K562 (cell line): ENCODE results near the gene ZNF487. TPM values are rescaled to one million over a fixed set of nuclear protein-coding genes. Genes with fewer than 3 reads are reported as not detected.
A peak's percentile ranks its signal among the peaks of the same experiment; 100 is the strongest.

Experiments used
- ARNT ChIP-seq, 2 experiments: fragments of 450-650 bp; IDR thresholded peaks; 2 replicates each; pipeline ENCODE4 v1.6.1; 2016; ENCODE audit warnings: mild to moderate bottlenecking in 1 of 2
- CBX2 ChIP-seq: fragments of 200-600 bp; sonication (generic); IDR thresholded peaks from one replicate; pipeline ENCODE4 v1.6.1; 2012; ENCODE audit warnings: mild to moderate bottlenecking, low read length, inconsistent platforms; ENCODE audit not compliant: insufficient read depth, poor library complexity, severe bottlenecking
- CHCHD3 ChIP-seq: fragments of 250-450 bp; sonication (Bioruptor Pico); IDR thresholded peaks from 2 replicates; pipeline ENCODE4 v2.1.2; 2022; ENCODE audit warnings: mild to moderate bottlenecking
- FOXK1 ChIP-seq: sonication (generic); formaldehyde crosslinking; IDR thresholded peaks from 2 replicates; pipeline ENCODE4 v1.8.0; 2022; ENCODE audit warnings: missing genetic modification reagents, mild to moderate bottlenecking, borderline replicate concordance
- GMEB1 ChIP-seq: fragments of 250-450 bp; sonication (Bioruptor Pico); IDR thresholded peaks from 2 replicates; pipeline ENCODE4 v1.4.0; 2020; ENCODE audit warnings: mild to moderate bottlenecking
- HDAC6 ChIP-seq: IDR thresholded peaks from 2 replicates; pipeline ENCODE4 v1.6.1; 2012; ENCODE audit warnings: low read depth, mild to moderate bottlenecking, control low read depth, inconsistent platforms, low read length, moderate library complexity
- MEF2A ChIP-seq: IDR thresholded peaks from 2 replicates; pipeline ENCODE4 v1.6.1; 2011; ENCODE audit warnings: low read depth, mild to moderate bottlenecking, low read length, moderate library complexity; ENCODE audit not compliant: control insufficient read depth
- NFYB ChIP-seq: IDR thresholded peaks from 2 replicates; pipeline ENCODE4 v1.6.1; 2011; ENCODE audit warnings: mild to moderate bottlenecking, moderate library complexity; ENCODE audit not compliant: insufficient read length; ENCODE audit errors: extremely low read depth
- PRDM10 ChIP-seq: fragments of 450-650 bp; IDR thresholded peaks from 2 replicates; pipeline ENCODE4 v1.6.1; 2018; ENCODE audit not compliant: partially characterized antibody
- RBM25 ChIP-seq: fragments of 200-400 bp; formaldehyde crosslinking; IDR thresholded peaks from 2 replicates; pipeline ENCODE4 v1.6.1; 2018; ENCODE audit warnings: low read length, low read depth, moderate library complexity; ENCODE audit not compliant: severe bottlenecking
- ZBTB17 ChIP-seq: fragments of 450-650 bp; formaldehyde crosslinking; IDR thresholded peaks from 2 replicates; pipeline ENCODE4 v1.4.0; 2020; ENCODE audit warnings: mild to moderate bottlenecking
- ZBTB5 ChIP-seq: fragments of 450-650 bp; IDR thresholded peaks from 2 replicates; pipeline ENCODE4 v1.6.1; 2017; ENCODE audit warnings: antibody characterized with exemption
- ZFPM2 ChIP-seq: fragments of 250-450 bp; sonication (Bioruptor Pico); IDR thresholded peaks from 2 replicates; pipeline ENCODE4 v1.5.1; 2022; ENCODE audit warnings: mild to moderate bottlenecking
- ZKSCAN3 ChIP-seq: fragments of 250-450 bp; sonication (Bioruptor Pico); IDR thresholded peaks from 2 replicates; pipeline ENCODE4 v1.4.0; 2020
- ZNF263 ChIP-seq: sonication (generic); formaldehyde crosslinking; IDR thresholded peaks from 2 replicates; pipeline ENCODE4 v1.8.0; 2022; ENCODE audit warnings: mild to moderate bottlenecking, missing genetic modification reagents, borderline replicate concordance
- ZNF277 ChIP-seq: fragments of 250-450 bp; sonication (Bioruptor Pico); IDR thresholded peaks from 2 replicates; pipeline ENCODE4 v1.8.0; 2022; ENCODE audit warnings: inconsistent platforms, mild to moderate bottlenecking, moderate library complexity, borderline replicate concordance
- ZNF311 ChIP-seq: fragments of 250-450 bp; sonication (Bioruptor Pico); IDR thresholded peaks from 2 replicates; pipeline ENCODE4 v1.4.0; 2020; ENCODE audit warnings: mild to moderate bottlenecking, moderate library complexity
- ZNF316 ChIP-seq: fragments of 450-650 bp; IDR thresholded peaks from 2 replicates; pipeline ENCODE4 v1.6.1; 2016
- polyA plus RNA-seq, 8 experiments: library from polyadenylated mRNA; depleted of rRNA in 4 of 8; stranded (reverse) in 5 of 8; unstranded in 3 of 8; fragments of >200 nt; fragmentation: Nextera tagmentation in 2 of 8; fragmentation: Illumina TruSeq in 1 of 8; extraction: Ambion mirVana in 2 of 8; extraction: Trizol in 1 of 8; gene quantifications; 2 replicates each; pipeline versions ENCODE4 v1.2.1 to v1.2.3, GENCODE V29; 2011 to 2014; ENCODE audit warnings: inconsistent platforms in 1 of 8, missing spikeins in 1 of 8
- total RNA-seq, 7 experiments: library from RNA; depleted of rRNA in 6 of 7; stranded (reverse); fragments of >200 nt in 6 of 7; fragmentation: Illumina TruSeq in 2 of 7; extraction: Trizol in 2 of 7; gene quantifications; 2 replicates each; pipeline versions ENCODE4 v1.2.1 to v1.2.3, GENCODE V29; 2011 to 2021; ENCODE audit warnings: low replicate concordance in 1 of 7

The ZNF487 gene
- total and polyA plus RNA-seq, 9 of the 15 experiments (the other 6 are each of a cell fraction or from before 2014, with no cell fraction given) = 1.9 to 6.5 (median 4.2) TPM

GRCh38 chr10:43409385-43410109 lies 27.4 kb upstream of the ZNF487 start (continued):
- TF ChIP-seq ZNF277 (CRISPR knock-in tag) (no peak), PRDM10 (no peak), FOXK1 (CRISPR knock-in tag) (no peak), ZNF263 (CRISPR knock-in tag) (peak; percentile 80), ZNF311 (CRISPR knock-in tag) (peak; percentile 79; the same call in 1 of the 2 replicates), HDAC6 (no peak), ZKSCAN3 (CRISPR knock-in tag) (no peak), MEF2A (no peak), ARNT (IDR thresholded peaks at IDR 0.05) (no peak), CHCHD3 (CRISPR knock-in tag) (no peak), RBM25 (no peak), NFYB (no peak), GMEB1 (CRISPR knock-in tag) (no peak), ZNF316 (no peak; the same call in 1 of the 2 replicates), CBX2 (no peak), ZBTB5 (no peak), ZFPM2 (0 out of 2 replicates have a peak, but pooled peaks have one; percentile 50), ZBTB17 (CRISPR knock-in tag) (peak; percentile 13; the same call in 1 of the 2 replicates)
